ENCODE results near the gene PTPRF. TPM values are rescaled to one million over a fixed set of nuclear protein-coding genes. Genes with fewer than 3 reads are reported as not detected.

The PTPRF gene
- polyA plus RNA-seq, 3 donors = 228 to 244 (median 233) TPM

GRCh38 chr1:43533584-43533983 is 2.9 kb downstream of the PTPRF start:
- DNase-seq = no peak

DNA sequence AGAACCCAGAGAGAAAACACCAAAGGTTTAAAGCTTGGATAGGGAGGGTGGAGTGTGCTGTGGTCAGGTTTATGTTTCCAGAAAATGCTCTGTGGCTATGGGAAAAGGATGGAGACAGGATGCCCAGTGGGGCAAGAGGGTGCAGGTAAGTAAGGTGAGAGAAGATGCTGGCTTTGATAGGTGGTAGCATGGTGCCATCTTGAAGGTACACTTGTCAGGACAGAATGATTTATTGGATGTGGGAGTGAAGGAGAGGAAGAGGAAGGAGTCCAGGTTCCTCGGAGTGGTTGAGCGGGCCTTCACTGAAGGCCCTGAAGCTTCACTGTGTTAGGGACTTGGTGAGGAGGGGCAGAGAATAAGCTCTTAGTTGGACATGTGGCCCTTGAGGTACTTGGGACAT is 3.6 kb downstream of the PTPRF start:
- no peak for DNase-seq

DNA sequence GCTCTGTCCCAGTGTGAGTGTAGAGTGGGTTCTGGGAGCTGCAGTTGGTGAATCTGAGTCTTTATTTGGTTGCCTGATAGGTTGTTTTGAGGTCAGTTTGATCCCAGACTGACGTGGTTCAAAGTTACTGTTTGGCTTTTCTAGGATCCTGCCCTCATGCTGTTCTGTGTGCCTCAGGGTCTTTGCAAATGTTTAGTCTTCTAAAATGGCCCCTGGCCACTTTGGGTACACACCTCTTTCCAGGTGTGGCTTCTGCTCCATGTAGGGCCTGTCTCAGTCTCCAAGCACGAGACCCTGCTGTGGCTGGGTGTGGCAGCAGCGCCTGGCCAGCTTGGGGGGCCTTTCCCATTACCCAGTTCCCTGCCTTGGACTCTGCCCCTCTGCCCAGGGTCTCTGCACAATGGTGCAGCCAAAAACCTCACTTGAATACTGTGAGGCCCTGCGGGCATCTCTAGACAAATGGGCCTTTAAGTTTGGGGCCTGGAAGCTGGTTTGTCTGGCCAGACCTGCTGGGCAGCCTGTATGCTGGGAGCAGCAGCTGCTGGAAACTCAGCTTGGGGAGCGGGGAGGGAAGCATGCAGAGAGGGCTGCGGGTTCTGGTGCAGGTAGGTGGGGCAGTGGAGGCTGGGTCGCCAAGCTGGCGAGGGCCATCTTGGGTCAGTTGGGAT is 5.6 kb downstream of the PTPRF start:
- DNase-seq = no peak

DNA sequence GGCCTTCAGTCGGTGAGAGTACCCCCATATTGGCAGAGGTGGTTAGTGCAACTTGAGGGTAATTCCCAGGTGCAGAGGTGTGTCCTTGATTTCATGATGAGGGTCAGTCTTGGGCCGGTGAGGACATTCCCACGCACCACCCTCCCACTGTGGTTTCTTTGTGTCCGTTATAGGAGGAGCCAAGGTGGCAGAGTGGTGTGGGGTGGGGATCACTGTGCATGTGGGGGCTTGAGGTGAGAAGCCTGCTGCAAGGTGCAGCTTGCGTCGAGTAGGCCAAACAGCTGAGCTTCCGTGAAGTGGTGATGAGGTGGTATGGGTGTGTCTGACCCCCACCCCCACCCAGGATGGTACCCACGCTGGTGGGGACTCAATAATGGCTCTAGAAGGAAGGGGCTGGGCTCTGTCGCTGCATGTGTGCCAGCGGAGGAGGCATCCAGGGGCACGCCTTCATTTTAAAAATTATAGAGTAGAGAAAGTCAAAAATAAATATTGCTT is 6.2 kb downstream of the PTPRF start:
- DNase-seq = no peak

DNA sequence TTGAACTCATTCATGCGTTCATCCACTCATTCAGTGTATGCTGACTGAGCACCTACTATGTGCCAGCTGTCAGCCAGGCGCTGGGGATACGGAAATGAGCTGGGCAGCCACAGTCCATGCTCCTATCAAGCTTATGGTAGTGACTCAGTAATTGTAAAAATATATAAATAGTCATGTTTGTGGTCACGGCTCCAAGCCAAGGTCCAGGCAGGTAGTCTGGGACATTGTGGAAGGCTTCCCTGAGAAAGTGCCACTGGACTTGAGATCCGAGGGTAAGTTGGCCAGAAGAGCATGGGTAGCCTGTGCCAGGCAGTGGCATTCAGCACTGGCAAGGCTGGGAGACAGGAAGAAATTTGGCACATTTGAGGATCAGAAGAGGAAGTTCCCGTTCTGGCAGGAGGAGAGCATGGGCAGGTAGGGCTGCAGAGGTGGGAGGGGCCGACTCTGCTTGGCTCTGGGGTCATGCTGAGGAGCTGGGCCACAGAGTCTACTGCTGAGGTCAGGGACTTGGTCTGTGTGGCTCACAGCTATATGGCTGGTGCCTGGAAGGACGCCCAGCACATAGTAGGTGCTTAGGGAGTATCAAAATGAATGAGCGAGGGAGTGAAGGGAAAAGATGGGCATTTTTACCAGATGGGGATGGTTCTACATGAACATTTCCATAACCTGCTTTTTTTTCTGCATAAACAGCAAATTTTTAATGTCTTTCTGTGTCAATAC is 6.9 kb downstream of the PTPRF start:
- DNase-seq = no peak

GRCh38 chr1:43538143-43538487 is 7.4 kb downstream of the PTPRF start:
- DNase-seq = no peak

DNA sequence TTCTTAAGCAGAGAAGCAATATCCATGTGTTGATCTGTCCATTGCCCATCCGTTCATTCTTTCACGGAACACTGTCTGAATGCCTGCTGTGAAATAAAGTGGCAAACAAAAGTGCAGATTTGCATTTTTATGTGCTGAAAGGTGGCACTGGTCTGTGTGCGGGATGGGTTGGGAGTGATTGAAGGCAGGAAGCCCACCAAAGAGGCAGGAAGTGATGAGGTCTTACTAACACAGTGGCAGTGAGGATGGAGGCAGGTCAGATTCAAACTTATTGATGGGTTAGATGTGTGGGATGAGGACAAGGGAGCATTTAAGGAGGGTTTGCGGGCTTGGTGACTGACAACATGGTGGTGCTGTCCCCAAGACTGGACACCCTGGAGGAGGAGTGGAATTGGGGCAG is 8.3 kb downstream of the PTPRF start:
- DNase-seq = no peak

DNA sequence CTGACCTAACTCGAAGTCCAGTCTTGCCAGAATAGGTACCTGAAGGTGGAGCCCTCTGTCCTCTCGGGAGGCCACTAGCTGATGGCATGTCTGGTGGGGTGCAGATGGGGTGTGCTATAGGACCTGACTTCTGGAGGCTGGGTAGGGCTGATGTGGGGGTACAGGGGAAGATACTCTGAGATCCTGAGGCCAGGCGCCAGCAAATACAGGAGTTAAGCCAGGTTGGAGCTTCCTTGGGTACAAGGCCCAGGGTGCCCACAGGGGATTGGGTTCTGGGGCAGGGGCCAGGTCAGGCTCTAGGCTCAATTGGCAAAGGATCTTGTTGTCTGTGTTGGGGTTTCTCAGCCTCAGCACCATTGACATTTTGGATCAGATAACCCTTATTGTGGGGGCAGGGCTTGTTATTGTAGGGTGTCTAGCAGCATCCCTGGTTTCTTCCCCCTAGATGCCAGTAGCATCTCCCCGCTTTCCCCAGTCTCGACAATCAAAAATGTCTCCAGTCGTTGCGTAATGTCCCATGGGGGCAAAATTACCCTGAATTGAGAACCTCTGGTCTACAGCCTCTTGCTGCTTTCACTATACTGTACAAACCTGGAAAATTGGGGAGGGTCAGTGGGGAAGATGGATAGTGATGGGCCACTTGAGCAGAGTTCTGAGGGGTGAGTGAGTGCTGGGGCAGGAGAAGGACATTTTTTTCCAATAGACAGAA is 9.2 kb downstream of the PTPRF start:
- no peak for DNase-seq

GRCh38 chr1:43540653-43541071 is 10.0 kb downstream of the PTPRF start:
- DNase-seq = peak; percentile 74

- DNase-seq = no peak
Observed at GRCh38 chr1:43541141-43541540, 10.5 kb downstream of the PTPRF start.

DNA sequence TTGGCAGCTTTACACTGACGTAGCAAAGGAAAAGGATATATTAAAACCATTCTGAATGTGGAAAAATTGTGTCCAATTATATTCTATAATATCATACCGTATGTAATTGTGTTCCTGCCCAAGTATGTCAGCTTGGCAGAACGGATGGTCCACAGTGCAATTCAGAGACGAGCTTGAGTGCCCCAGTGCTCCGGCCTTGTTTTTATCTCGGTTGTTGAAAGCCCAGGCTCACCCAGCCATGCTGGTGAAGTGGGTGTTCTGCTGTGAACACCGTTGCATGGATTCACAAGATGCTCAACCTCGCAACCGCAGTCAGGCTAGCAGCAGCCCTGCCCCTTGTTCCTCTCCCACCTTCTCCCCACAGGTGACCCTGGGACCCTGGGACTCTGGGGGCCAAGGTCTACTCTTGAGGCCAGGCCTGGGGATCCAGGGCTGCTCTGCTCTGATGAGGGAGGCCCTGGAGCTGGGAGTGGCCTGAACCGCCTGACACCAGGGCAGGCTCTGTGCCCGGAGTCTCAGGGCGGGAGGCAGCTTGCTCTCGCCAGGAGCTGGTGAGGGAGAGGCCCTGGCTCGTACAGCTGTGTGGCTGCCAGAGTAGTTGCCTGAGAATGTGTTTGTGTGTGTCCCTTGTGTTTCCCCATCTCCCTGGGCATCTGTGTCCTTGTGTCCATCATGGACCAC is 11.2 kb downstream of the PTPRF start:
- DNase-seq = no peak

GRCh38 chr1:43542527-43543458 is 12.1 kb downstream of the PTPRF start:
- DNase-seq = no peak

GRCh38 chr1:43543567-43543966 is 12.9 kb downstream of the PTPRF start:
- no peak for DNase-seq

- DNase-seq = no peak
Observed at GRCh38 chr1:43545339-43545694, 14.6 kb downstream of the PTPRF start.

- peak; percentile 87 for DNase-seq
Observed at GRCh38 chr1:43545695-43546387, 15.2 kb downstream of the PTPRF start.

DNA sequence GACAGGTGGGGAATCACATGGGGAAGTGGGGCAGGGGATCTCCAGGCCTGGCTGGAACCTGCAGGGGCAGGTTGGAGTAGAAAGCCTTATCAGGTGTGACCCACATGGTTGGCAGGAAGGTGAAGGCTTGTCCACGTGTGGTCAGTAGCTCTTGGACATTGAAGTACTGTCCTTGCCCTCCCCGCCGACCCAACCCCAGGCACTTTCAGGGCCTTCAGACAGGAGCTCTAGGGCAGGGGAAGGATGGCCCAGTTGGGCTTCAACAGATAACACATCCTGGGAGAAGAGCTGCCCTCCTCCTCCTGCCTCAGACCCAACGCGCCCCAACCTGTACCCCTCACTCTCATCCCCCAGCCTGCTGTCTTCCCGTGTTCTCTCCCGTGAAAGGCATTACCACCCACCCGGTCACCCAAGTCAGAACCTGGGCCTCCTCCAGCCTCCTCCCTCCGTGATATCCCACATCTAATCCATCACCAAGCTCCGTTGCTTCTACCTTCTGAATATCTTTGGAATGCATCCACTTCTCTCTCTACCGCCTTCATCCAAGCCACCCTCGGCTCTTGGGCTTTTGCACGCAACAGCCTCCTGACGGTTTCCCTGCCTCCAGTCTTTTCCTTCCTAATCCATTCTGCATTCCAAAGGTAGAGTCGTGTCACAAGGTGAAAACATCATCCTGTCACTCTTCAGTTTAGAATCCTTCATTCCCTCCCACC is 15.9 kb downstream of the PTPRF start:
- no peak for DNase-seq

DNA sequence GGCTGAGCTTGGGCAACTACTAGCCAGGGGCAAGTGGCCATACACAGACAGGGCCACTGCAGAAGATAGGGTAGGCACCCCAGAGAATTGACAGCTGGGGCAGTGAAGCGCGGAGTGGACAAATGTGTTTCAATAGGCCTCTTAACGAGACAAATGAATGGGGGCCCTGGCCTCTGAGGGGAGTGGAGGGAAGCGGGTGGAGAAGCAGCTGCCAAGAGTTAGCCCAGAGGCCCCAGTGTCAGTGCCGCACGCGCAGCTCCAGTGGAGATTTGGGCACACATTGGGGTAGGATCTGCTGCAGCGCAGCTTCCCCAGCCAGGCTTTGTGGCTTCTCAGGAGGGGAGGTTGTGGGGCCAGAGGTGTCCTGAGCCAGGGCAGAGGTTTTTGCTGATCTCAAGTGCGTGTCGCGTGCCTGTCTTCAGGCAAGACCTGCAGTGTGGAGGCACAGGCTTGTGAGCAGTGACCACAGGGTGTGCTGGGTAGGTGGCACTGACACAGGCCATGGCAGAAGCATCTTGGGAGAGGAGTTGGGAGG is 16.9 kb downstream of the PTPRF start:
- no peak for DNase-seq

DNA sequence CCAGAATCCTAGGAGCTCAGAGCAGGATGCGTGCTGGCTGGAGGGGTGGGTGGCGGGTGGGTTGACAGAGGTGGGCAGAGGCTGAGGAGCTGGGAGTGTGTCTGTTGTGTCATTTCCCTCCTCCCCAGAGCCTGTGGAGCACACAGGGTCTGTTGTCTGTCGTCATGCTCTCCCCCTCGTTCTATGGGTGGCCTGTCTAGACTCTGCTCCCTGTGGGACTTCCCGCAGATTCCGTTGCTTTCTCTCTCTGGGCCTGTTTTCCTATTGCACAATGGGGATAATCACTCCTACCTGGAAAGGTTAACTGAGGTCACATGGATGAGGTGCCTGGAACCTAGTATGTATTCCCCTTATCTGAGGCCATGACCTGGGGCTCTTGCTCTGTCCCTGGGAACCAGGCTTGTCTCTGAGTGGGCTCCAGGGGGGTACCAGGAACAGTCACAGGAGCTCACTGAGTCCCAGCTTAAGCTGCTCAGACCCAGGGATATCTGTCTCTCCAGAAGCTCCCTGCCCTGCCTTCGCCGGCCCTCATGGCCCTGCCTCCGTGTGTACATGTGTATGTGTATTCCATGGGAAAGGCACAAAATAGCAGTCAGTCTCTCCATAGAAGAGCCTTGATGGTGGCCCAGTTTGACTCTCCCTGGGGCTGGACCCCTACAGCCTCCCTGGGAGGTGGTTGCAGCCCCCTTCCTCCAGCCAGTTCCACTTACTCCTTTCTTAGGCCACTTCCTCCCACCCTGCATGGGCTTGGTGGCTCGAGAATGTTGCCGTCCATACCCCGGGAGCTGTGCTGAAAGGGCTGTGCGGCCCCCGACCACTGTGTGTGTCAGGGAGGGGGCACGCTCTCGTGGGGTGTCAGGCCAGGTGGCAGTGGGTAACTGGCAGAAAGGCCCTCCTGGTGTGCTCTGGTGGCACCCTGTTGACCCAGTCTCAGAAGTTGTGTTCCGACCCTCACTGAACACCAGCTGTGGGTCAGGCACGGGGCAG is 17.9 kb downstream of the PTPRF start:
- DNase-seq = no peak

All from renal pelvis (tissue), 4 donors.